Calu3 (cell line): ENCODE measurements around the gene SLPI. TPM values are rescaled to one million over a fixed set of nuclear protein-coding genes. Genes with fewer than 3 reads are reported as not detected.

ENCODE experiments used
- BruUV-seq: library from RNA; stranded (reverse); fragments of 400-500 nt; replicated peaks from 2 replicates; lab custom pipeline; 2021; lab: Mats Ljungman, UMichigan
- CTCF ChIA-PET: fragments of 300-600 bp; sonication (Branson Sonifier 250); formaldehyde crosslinking; loops from one replicate; lab custom pipeline; 2022; ENCODE audit warnings: antibody characterized with exemption; lab: Charles Lee
- DNase-seq: peaks from one replicate; pipeline ENCODE4 v3.0.0; 2022
- H3K27ac Mint-ChIP-seq: one replicate; pipeline ENCODE4 v1.8.0; 2022; ENCODE audit warnings: mixed read lengths; ENCODE audit not compliant: unreplicated experiment
- H3K27me3 Mint-ChIP-seq: one replicate; pipeline ENCODE4 v1.8.0; 2022; ENCODE audit warnings: mixed read lengths; ENCODE audit not compliant: unreplicated experiment
- H3K36me3 Mint-ChIP-seq: one replicate; pipeline ENCODE4 v1.8.0; 2022; ENCODE audit warnings: mild to moderate bottlenecking, moderate library complexity, mixed read lengths; ENCODE audit not compliant: insufficient read depth, unreplicated experiment
- H3K4me1 Mint-ChIP-seq: one replicate; pipeline ENCODE4 v1.8.0; 2022; ENCODE audit warnings: mild to moderate bottlenecking, low read depth, mixed read lengths; ENCODE audit not compliant: unreplicated experiment
- H3K4me3 Mint-ChIP-seq: one replicate; pipeline ENCODE4 v1.8.0; 2022; ENCODE audit warnings: mild to moderate bottlenecking, low read depth, moderate library complexity, mixed read lengths; ENCODE audit not compliant: unreplicated experiment
- H3K9me3 Mint-ChIP-seq: one replicate; pipeline ENCODE4 v1.8.0; 2022; ENCODE audit warnings: low read depth, mixed read lengths; ENCODE audit not compliant: unreplicated experiment
- intact Hi-C: fragments of 100-400 bp; cut with micrococcal nuclease; formaldehyde crosslinking; loops from one replicate; pipeline ENCODE4 v1.10.0; 2022; ENCODE audit not compliant: unreplicated experiment
- total RNA-seq: library from RNA; stranded (reverse); gene quantifications from 2 replicates; pipeline ENCODE4 v1.2.3, GENCODE V29; 2022
- TF ChIP-seq, protein P1 (sequence below): fragments of 200-600 bp; IDR thresholded peaks from one replicate; pipeline ENCODE4 v1.8.0; 2022; ENCODE audit warnings: antibody characterized with exemption; ENCODE audit not compliant: unreplicated experiment

SLPI gene
- total RNA-seq, 1 experiment from 2014 or later, result 270 TPM

- no peak for DNase-seq
- TF ChIP-seq, protein P1, sequence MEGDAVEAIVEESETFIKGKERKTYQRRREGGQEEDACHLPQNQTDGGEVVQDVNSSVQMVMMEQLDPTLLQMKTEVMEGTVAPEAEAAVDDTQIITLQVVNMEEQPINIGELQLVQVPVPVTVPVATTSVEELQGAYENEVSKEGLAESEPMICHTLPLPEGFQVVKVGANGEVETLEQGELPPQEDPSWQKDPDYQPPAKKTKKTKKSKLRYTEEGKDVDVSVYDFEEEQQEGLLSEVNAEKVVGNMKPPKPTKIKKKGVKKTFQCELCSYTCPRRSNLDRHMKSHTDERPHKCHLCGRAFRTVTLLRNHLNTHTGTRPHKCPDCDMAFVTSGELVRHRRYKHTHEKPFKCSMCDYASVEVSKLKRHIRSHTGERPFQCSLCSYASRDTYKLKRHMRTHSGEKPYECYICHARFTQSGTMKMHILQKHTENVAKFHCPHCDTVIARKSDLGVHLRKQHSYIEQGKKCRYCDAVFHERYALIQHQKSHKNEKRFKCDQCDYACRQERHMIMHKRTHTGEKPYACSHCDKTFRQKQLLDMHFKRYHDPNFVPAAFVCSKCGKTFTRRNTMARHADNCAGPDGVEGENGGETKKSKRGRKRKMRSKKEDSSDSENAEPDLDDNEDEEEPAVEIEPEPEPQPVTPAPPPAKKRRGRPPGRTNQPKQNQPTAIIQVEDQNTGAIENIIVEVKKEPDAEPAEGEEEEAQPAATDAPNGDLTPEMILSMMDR, result no peak
- intact Hi-C loops, result no loop called here
- no peaks in the 10 kb centered on the region for H3K9me3 Mint-ChIP-seq
- no TSS peak for BruUV-seq
- CTCF ChIA-PET, result no interaction called here
- no peaks in the 10 kb centered on the region for H3K27me3 Mint-ChIP-seq
- H3K4me1 Mint-ChIP-seq, result peaks cover 37% of the 10 kb centered on the region
- H3K36me3 Mint-ChIP-seq, result peaks cover 16% of the 10 kb centered on the region
- no peak overlapping the region for H3K4me3 Mint-ChIP-seq
- H3K27ac Mint-ChIP-seq, result no peak overlapping the region
Measured at GRCh38 chr20:45257161-45257560, 2.8 kb upstream of the SLPI start.

DNA sequence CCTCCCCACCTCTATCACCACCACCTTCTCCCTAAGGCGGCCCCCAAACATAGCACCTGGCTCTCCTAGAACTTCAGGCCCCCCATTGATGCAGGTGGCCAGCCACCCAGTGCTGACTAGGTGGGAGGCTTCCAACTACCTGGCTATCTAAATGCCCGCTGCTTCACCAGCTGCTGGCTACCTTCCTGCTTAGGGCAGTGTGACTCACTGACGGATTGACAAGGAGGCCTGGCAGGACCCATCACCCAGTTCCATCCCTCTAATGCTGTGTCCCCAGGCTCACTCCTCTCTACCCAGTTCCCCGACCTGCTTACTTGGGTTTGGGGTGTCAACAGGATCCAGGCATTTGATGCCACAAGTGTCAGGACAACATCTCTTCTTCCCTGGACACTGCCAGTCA lies 1.1 kb downstream of the SLPI start:
- CTCF ChIA-PET, result interaction anchor here (1.8 to 3.1 kb wide), 3 partner anchors 15 to 40 kb away, joined by 5 to 26 read pairs (median 15); no protein-coding TSS in a partner anchor
- peak; percentile 54 for DNase-seq
- Mint-ChIP-seq H3K4me3 (peak overlapping the region; percentile 57), H3K27me3 (no peaks in the 10 kb centered on the region), H3K9me3 (no peaks in the 10 kb centered on the region), H3K27ac (peak overlapping the region; percentile 77), H3K4me1 (peaks cover 49% of the 10 kb centered on the region), H3K36me3 (peaks cover 16% of the 10 kb centered on the region)
- intact Hi-C loops, result loop anchor here (5.0 kb wide), 1 partner anchor 39 kb away; no protein-coding TSS in a partner anchor
- TF ChIP-seq, protein P1, result no peak
- no TSS peak for BruUV-seq

DNA sequence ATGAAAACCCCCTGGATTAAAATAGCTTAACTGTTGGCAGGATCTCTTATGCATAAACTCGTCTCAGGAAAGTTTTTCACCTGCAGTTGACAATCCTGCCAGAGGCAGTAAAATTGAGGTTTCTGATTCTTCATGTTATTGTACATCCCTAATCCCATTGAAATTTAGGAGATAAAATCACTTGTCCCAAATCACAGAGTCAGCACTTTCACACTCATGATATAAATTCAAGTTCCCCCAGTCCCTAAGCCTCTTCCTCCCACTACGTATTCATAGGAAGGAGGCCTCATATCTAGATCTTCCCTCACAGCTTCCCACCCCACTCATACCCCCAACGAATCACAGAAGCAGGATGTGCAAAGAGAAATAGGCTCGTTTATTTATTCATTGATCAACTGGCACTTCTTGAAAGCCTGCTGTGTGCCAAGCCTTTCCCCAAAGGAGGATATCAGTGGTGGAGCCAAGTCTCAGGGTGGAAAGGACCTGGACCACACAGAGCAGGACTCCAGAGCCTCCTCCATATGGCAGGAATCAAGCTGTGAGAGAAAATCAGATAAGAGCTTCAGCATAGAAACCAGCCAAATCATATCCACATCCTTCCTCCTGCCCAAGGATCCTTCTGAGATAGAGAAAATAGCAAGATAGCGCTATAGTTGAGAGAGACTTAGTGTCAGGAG lies 2.3 kb downstream of the SLPI start:
- Mint-ChIP-seq H3K9me3 (no peaks in the 10 kb centered on the region), H3K36me3 (peaks cover 16% of the 10 kb centered on the region), H3K4me1 (peaks cover 52% of the 10 kb centered on the region), H3K4me3 (peak overlapping the region; percentile 10), H3K27ac (no peak overlapping the region), H3K27me3 (no peaks in the 10 kb centered on the region)
- BruUV-seq, result no TSS peak
- CTCF ChIA-PET, result no interaction called here
- DNase-seq, result no peak
- intact Hi-C loops, result loop anchor here (5.0 kb wide), 1 partner anchor 40 kb away; no protein-coding TSS in a partner anchor
- TF ChIP-seq, protein P1, result no peak

DNA sequence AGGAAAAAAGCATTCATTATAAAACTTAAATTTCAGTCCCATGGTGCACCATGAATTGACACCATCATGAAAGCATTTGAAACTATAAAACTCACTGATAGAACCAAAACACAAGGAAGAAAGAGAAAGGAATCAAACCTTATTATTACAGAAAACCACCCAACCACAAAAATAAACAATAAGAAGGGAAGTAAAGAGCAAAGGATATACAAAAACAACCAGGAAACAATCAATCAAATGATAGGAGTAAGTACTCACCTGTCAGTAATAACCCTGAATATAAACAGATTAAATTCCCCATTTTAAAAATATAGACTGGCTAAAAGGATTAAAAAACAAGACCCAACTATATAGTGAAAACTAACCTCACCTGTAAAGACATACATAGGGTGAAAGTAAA lies 5.8 kb downstream of the SLPI start:
- no TSS peak for BruUV-seq
- intact Hi-C loops, result no loop called here
- H3K27ac Mint-ChIP-seq, result no peak overlapping the region
- DNase-seq, result no peak
- peaks cover 27% of the 10 kb centered on the region for H3K4me1 Mint-ChIP-seq
- H3K27me3 Mint-ChIP-seq, result no peaks in the 10 kb centered on the region
- H3K36me3 Mint-ChIP-seq, result no peaks in the 10 kb centered on the region
- CTCF ChIA-PET, result interaction anchor here (1.1 kb wide), 1 partner anchor 45 kb away, joined by 3 read pairs; no protein-coding TSS in a partner anchor
- H3K9me3 Mint-ChIP-seq, result no peaks in the 10 kb centered on the region
- TF ChIP-seq, protein P1, result no peak
- H3K4me3 Mint-ChIP-seq, result no peak overlapping the region
